Parathyroid adenoma (tissue), 2 donors: ENCODE data around the gene EIF1AX.

Source experiments
- H2AFZ ChIP-seq: fragments of 300-600 bp; sonication (generic); one replicate; pipeline ENCODE4 v1.7.0; 2017; ENCODE audit warnings: antibody characterized with exemption, mild to moderate bottlenecking
- H3K27ac ChIP-seq: fragments of 300-600 bp; sonication (generic); one replicate; pipeline ENCODE4 v1.7.0; 2017
- H3K27me3 ChIP-seq: fragments of 300-600 bp; sonication (generic); one replicate; pipeline ENCODE4 v1.7.0; 2017; ENCODE audit warnings: low read length; ENCODE audit not compliant: control insufficient read depth, insufficient read depth
- H3K36me3 ChIP-seq: fragments of 300-600 bp; sonication (generic); one replicate; pipeline ENCODE4 v1.7.0; 2017; ENCODE audit warnings: low read length; ENCODE audit not compliant: control insufficient read depth, insufficient read depth
- H3K4me1 ChIP-seq: fragments of 300-600 bp; sonication (generic); one replicate; pipeline ENCODE4 v1.7.0; 2017; ENCODE audit warnings: control low read depth
- H3K4me2 ChIP-seq: fragments of 300-600 bp; sonication (generic); one replicate; pipeline ENCODE4 v1.7.0; 2017; ENCODE audit warnings: low read length
- H3K4me3 ChIP-seq: fragments of 300-600 bp; sonication (generic); one replicate; pipeline ENCODE4 v1.7.0; 2017; ENCODE audit warnings: low read depth, low read length
- H3K79me2 ChIP-seq: fragments of 300-600 bp; sonication (generic); one replicate; pipeline ENCODE4 v1.7.0; 2017; ENCODE audit warnings: control low read depth
- H3K9ac ChIP-seq: fragments of 300-600 bp; sonication (generic); one replicate; pipeline ENCODE4 v1.7.0; 2017; ENCODE audit warnings: mild to moderate bottlenecking
- H3K9me3 ChIP-seq: fragments of 300-600 bp; sonication (generic); one replicate; pipeline ENCODE4 v1.7.0; 2017; ENCODE audit warnings: low read length; ENCODE audit not compliant: control insufficient read depth
- CTCF ChIP-seq: fragments of 300-600 bp; sonication (generic); IDR thresholded peaks from one replicate; pipeline ENCODE4 v1.7.0; 2017; ENCODE audit warnings: antibody characterized with exemption, mild to moderate bottlenecking
- donor health status: primary hyperparathyroidism.

EIF1AX gene

GRCh38 chrX:20124964-20125363 is 16.7 kb downstream of the EIF1AX start:
- no peak for TF ChIP-seq CTCF
- Histone ChIP-seq H3K79me2 (no peaks in the 10 kb centered on the region), H3K4me2 (no peak overlapping the region), H3K36me3 (no peaks in the 10 kb centered on the region), H3K27me3 (no peaks in the 10 kb centered on the region), H3K4me3 (no peak overlapping the region), H2AFZ (no peak overlapping the region), H3K27ac (no peak overlapping the region), H3K9ac (no peak overlapping the region), H3K4me1 (no peaks in the 10 kb centered on the region), H3K9me3 (no peaks in the 10 kb centered on the region)

DNA sequence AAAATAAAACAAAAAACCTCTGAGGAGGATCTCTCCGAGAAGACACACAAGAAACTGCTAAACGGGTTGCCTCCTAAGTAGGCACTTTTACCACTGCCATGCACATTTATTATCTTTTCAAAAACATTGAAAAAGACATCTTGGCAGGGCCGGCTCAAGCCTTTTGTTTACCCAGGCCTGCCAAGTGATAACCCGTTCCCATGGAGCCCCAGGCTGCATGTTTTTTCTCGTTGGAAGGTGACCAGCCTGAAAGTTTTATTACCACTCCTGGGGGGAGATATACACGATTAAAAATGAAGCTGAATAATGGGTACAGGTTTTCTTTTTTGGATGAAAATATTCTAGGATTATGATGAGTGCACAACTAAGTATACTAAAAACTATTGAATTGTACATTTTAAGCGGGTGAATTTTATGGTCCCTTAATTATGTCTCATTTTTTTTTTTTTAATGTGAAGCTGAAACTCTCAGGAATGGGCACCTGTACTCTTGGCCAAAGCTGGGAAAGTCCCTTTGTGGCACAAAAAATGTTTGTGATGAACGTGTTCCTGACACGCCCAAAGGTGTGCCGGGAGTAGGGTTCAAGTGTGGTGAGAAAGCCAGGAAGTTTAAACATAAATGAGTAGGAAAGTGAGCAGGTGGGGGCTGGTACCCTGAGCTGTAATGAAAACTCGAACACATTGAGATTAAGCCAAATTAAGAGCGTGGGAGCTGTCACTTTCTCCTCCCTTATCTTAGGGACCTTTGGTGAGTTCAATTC is 23.4 kb downstream of the EIF1AX start:
- Histone ChIP-seq H3K4me2 (no peak overlapping the region), H3K79me2 (no peaks in the 10 kb centered on the region), H3K36me3 (no peaks in the 10 kb centered on the region), H3K9ac (no peak overlapping the region), H2AFZ (no peak overlapping the region), H3K9me3 (no peaks in the 10 kb centered on the region), H3K4me1 (no peaks in the 10 kb centered on the region), H3K4me3 (no peak overlapping the region), H3K27me3 (no peaks in the 10 kb centered on the region), H3K27ac (no peak overlapping the region)
- TF ChIP-seq CTCF = no peak

DNA sequence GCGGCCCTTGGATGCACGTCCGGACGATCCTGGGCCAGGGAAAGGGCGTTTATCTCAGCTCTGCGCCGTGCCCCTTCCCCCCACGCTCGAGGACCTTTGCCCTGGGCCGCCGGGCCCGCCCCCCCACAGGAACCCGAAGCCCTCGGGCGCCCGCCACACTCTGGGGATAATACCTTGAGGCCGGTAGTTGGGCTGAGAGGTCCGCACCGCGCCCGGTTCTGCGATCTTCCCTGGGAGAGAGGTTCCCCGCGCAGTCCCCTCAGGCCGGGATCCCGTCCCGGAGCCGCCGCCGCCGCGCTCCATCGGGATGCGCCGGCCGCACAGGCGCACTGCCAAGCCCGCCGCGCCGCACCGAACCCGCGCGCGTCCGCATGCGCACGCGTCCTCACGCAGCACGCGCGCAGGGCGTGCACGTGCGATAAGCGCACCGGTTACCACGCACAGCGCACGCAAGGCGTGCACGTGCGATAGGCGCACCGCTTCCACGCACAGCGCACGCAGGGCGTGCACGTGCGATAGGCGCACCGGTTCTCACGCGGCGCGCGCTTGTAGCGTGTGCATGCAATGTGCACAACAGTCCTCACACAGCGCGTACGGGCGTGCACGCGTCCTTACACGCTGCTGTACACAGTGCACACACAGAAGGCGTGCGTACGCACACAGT is 24.9 kb downstream of the EIF1AX start, which contains the start of gene MAP7D2:
TSS of gene MAP7D2 (minus strand) at position 331 of the 664 bp plus-strand sequence. CDS start at position 303, 28 bp downstream.
- peak within 1 kb of the TSS; percentile 73 for H2AFZ ChIP-seq
- peak within 1 kb of the TSS; percentile 49 for H3K4me3 ChIP-seq
- H3K9ac ChIP-seq = no peak within 1 kb of the TSS
- no peaks in the 10 kb centered on the region for H3K27me3 ChIP-seq
- no peaks in the 10 kb centered on the region for H3K79me2 ChIP-seq
- H3K9me3 ChIP-seq = no peaks in the 10 kb centered on the region
- H3K4me2 ChIP-seq = peak within 1 kb of the TSS; percentile 53
- H3K36me3 ChIP-seq = no peaks in the 10 kb centered on the region
- no peak for TF ChIP-seq CTCF
- no peaks in the 10 kb centered on the region for H3K4me1 ChIP-seq
- H3K27ac ChIP-seq = no peak within 1 kb of the TSS

- Histone ChIP-seq H3K36me3 (no peaks in the 10 kb centered on the region), H3K4me3 (peak overlapping the region; percentile 49), H2AFZ (peak overlapping the region; percentile 73), H3K79me2 (no peaks in the 10 kb centered on the region), H3K4me2 (peak overlapping the region; percentile 53), H3K4me1 (no peaks in the 10 kb centered on the region), H3K9ac (no peak overlapping the region), H3K9me3 (no peaks in the 10 kb centered on the region), H3K27ac (no peak overlapping the region), H3K27me3 (no peaks in the 10 kb centered on the region)
- TF ChIP-seq CTCF = no peak
These were observed 25.5 kb downstream of the EIF1AX start for GRCh38 chrX:20116087-20116576.
